Measurements from ENCODE around the gene C4orf17.

The C4orf17 gene

GRCh38 chr4:99540277-99540939, 29.6 kb downstream of the C4orf17 start:
- DNase-seq, result no peak

- no peak for DNase-seq
These were observed 42.1 kb downstream of the C4orf17 start for GRCh38 chr4:99552872-99553271.

- peak; percentile 98 for DNase-seq
These were observed 52.7 kb downstream of the C4orf17 start, which contains the start of gene TRMT10A for GRCh38 chr4:99563310-99564186. Gene TRMT10A, minus strand, starts transcription at chr4:99564039. Its CDS starts 4,701 bp downstream, at chr4:99559338.

GRCh38 chr4:99564921-99565320, 54.1 kb downstream of the C4orf17 start:
- DNase-seq, result no peak

- no peak for DNase-seq
These were observed 61.1 kb downstream of the C4orf17 start for GRCh38 chr4:99571883-99572282.

- DNase-seq, result no peak
These were observed 61.9 kb downstream of the C4orf17 start for GRCh38 chr4:99572527-99573240.

- no peak for DNase-seq
These were observed 63.0 kb downstream of the C4orf17 start for GRCh38 chr4:99573735-99574368.

- no peak for DNase-seq
These were observed 63.9 kb downstream of the C4orf17 start, which contains the start of gene MTTP for GRCh38 chr4:99574530-99575324. Gene MTTP, plus strand, starts transcription at chr4:99574824. Its CDS starts 86 bp downstream, at chr4:99574910.

- DNase-seq, result no peak
These were observed 67.9 kb downstream of the C4orf17 start for GRCh38 chr4:99578714-99579113.

- no peak for DNase-seq
These were observed 74.7 kb downstream of the C4orf17 start for GRCh38 chr4:99585516-99585915.

- no peak for DNase-seq
These were observed 75.5 kb downstream of the C4orf17 start for GRCh38 chr4:99586322-99586721.

- no peak for DNase-seq
These were observed 76.0 kb downstream of the C4orf17 start for GRCh38 chr4:99586797-99587196.

GRCh38 chr4:99587309-99587708, 76.5 kb downstream of the C4orf17 start:
- DNase-seq, result no peak

- no peak for DNase-seq
These were observed 77.0 kb downstream of the C4orf17 start for GRCh38 chr4:99587803-99588202.

- no peak for DNase-seq
These were observed 80.9 kb downstream of the C4orf17 start for GRCh38 chr4:99591757-99592156.

Measured in midbrain (tissue), 1 donor.